HG03060 (cell line): ENCODE data around the gene HOXD11.

ENCODE experiments used
- ATAC-seq: cut with Tn5 transposase; IDR thresholded peaks from one replicate; pipeline ENCODE4 v1.9.1; 2021; ENCODE audit warnings: low read depth, moderate number of reproducible peaks; ENCODE audit not compliant: unreplicated experiment

HOXD11 gene

GRCh38 chr2:176103742-176104315 lies 3.3 kb upstream of the HOXD11 start:
- ATAC-seq, result no peak

GRCh38 chr2:176104316-176105077 lies 2.6 kb upstream of the HOXD11 start:
- ATAC-seq, result no peak

GRCh38 chr2:176105078-176105729 lies 1.9 kb upstream of the HOXD11 start:
- no peak for ATAC-seq

GRCh38 chr2:176105730-176106580 lies 1.1 kb upstream of the HOXD11 start:
- no peak for ATAC-seq

- no peak for ATAC-seq
Measured at GRCh38 chr2:176107731-176108181, 676 bp downstream of the HOXD11 start.

- ATAC-seq, result no peak
Measured at GRCh38 chr2:176109192-176109901, 2.3 kb downstream of the HOXD11 start.

- no peak for ATAC-seq
Measured at GRCh38 chr2:176109946-176110345, 2.9 kb downstream of the HOXD11 start.

GRCh38 chr2:176110415-176111308 lies 3.6 kb downstream of the HOXD11 start:
- ATAC-seq, result no peak

GRCh38 chr2:176111309-176111663 lies 4.2 kb downstream of the HOXD11 start:
- ATAC-seq, result no peak

- ATAC-seq, result no peak
Measured at GRCh38 chr2:176111846-176112374, 4.8 kb downstream of the HOXD11 start.

GRCh38 chr2:176112375-176113302 lies 5.6 kb downstream of the HOXD11 start:
- no peak for ATAC-seq

GRCh38 chr2:176114120-176114929 lies 7.2 kb downstream of the HOXD11 start:
- no peak for ATAC-seq

GRCh38 chr2:176114930-176115625 lies 8.0 kb downstream of the HOXD11 start:
- no peak for ATAC-seq

GRCh38 chr2:176115883-176116813 lies 9.1 kb downstream of the HOXD11 start, which contains the start of gene HOXD10:
Gene HOXD10 (plus strand): TSS chr2:176116778. CDS start chr2:176116834, 56 bp downstream.
- no peak for ATAC-seq

- no peak for ATAC-seq
Measured at GRCh38 chr2:176117162-176117822, 10.2 kb downstream of the HOXD11 start.
